Activated T-helper 17 cell treated with anti-CD3 and anti-CD28 coated beads, Interleukin-2, amount 50 U/mL, for 72 hours (primary cell): ENCODE data around the gene SLC39A11. TPM values are rescaled to one million over a fixed set of nuclear protein-coding genes. Genes with fewer than 3 reads are reported as not detected.
"Not testable (repeated sequence)": the region's sequence is repeated elsewhere in the genome, so short reads cannot be mapped to it uniquely, and the experiment has no call there.

Experiments
- ATAC-seq: fragments of 150-1000 bp; cut with Tn5 transposase; replicated peaks from 2 replicates; pipeline ENCODE4 v1.10.0; 2021; ENCODE audit warnings: mild to moderate bottlenecking, moderate library complexity
- H3K27ac Mint-ChIP-seq: one replicate; pipeline ENCODE4 v1.8.0; 2022; ENCODE audit warnings: mixed read lengths
- H3K27me3 Mint-ChIP-seq: one replicate; pipeline ENCODE4 v1.8.0; 2022; ENCODE audit warnings: mixed read lengths
- H3K36me3 Mint-ChIP-seq: one replicate; pipeline ENCODE4 v1.8.0; 2022; ENCODE audit warnings: low read depth, mild to moderate bottlenecking, mixed read lengths
- H3K4me1 Mint-ChIP-seq: one replicate; pipeline ENCODE4 v1.8.0; 2022; ENCODE audit warnings: mixed read lengths
- H3K4me3 Mint-ChIP-seq: one replicate; pipeline ENCODE4 v1.8.0; 2022; ENCODE audit warnings: mild to moderate bottlenecking, mixed read lengths
- H3K9me3 Mint-ChIP-seq: one replicate; pipeline ENCODE4 v1.8.0; 2022; ENCODE audit warnings: mixed read lengths
- total RNA-seq, 2 donors: library from RNA; stranded (reverse); gene quantifications; one replicate each; pipeline ENCODE4 v1.2.3, GENCODE V29; 2022

SLC39A11 gene
- total RNA-seq, 2 donors from 2014 or later: 13.1 to 19.0 TPM

DNA sequence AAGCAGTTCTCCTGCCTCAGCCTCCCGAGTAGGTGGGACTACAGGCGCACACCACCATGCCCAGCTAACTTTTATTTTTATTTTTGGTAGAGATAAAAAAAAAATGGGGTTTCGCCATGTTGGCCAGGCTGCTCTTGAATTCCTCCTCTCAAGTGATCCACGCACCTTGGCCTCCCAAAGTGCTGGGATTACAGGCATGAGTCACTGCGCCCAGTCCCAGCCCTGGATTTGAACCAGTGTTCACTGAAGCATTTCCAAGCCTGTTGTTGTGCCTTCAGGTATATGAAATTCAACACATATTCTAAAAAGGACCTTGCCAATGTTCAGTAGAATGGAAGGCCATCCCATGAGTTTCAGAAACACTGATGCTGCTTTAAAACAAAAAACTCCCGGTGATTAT lies 165.3 kb downstream of the SLC39A11 start:
- H3K36me3 Mint-ChIP-seq: no peaks in the 10 kb centered on the region
- H3K4me1 Mint-ChIP-seq: peaks cover 17% of the 10 kb centered on the region
- no peaks in the 10 kb centered on the region for H3K9me3 Mint-ChIP-seq
- H3K27ac Mint-ChIP-seq: no peak overlapping the region
- ATAC-seq: no peak
- no peaks in the 10 kb centered on the region for H3K27me3 Mint-ChIP-seq
- no peak overlapping the region for H3K4me3 Mint-ChIP-seq

DNA sequence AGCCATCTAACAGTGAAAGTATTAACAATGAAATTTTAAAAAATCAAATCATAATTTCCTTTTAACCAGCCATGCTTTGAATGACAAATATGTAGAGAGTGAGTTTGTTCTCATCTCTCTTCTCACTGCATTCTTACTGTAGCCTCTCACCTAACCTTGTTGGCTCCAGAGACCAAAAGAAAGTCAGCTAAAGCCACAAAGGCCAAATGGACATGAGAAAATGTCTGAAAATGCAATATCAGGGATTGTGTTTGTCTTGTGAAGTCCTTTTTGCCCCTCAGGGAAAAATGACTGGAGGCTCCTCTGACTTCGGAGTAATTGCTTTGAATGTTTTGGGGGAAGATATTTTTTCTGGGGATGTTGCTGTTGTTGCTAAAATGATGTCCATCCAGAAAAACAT lies 166.3 kb downstream of the SLC39A11 start:
- ATAC-seq: no peak
- H3K36me3 Mint-ChIP-seq: no peaks in the 10 kb centered on the region
- no peak overlapping the region for H3K27ac Mint-ChIP-seq
- no peaks in the 10 kb centered on the region for H3K9me3 Mint-ChIP-seq
- H3K4me3 Mint-ChIP-seq: no peak overlapping the region
- H3K4me1 Mint-ChIP-seq: peaks cover 8% of the 10 kb centered on the region
- no peaks in the 10 kb centered on the region for H3K27me3 Mint-ChIP-seq

DNA sequence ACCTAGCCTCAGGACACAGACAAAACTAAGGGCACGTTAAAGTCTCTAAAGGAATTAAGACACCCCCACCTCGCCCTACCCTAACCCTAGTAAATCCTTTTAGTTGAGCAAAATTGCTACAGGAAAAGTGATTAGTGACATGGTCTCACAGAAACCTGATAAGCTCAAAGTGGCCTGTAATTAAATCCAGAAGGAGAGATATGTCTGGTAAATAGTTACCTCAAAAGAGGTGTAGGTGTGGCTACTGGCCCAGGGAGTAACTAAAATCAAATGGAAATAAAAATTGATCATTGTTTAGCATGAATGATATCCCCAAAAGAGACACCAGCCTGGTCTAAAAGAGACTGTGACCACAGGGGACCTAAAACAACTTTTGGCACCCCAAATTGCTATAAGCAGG lies 168.3 kb downstream of the SLC39A11 start:
- H3K9me3 Mint-ChIP-seq: no peaks in the 10 kb centered on the region
- no peaks in the 10 kb centered on the region for H3K27me3 Mint-ChIP-seq
- no peak overlapping the region for H3K27ac Mint-ChIP-seq
- no peaks in the 10 kb centered on the region for H3K36me3 Mint-ChIP-seq
- ATAC-seq: no peak
- no peak overlapping the region for H3K4me3 Mint-ChIP-seq
- H3K4me1 Mint-ChIP-seq: peaks cover 3% of the 10 kb centered on the region

GRCh38 chr17:72922219-72922618 lies 170.3 kb downstream of the SLC39A11 start:
- Mint-ChIP-seq H3K9me3 (no peaks in the 10 kb centered on the region), H3K27me3 (no peaks in the 10 kb centered on the region), H3K36me3 (no peaks in the 10 kb centered on the region), H3K4me3 (no peak overlapping the region), H3K27ac (no peak overlapping the region), H3K4me1 (peaks cover 3% of the 10 kb centered on the region)
- no peak for ATAC-seq

DNA sequence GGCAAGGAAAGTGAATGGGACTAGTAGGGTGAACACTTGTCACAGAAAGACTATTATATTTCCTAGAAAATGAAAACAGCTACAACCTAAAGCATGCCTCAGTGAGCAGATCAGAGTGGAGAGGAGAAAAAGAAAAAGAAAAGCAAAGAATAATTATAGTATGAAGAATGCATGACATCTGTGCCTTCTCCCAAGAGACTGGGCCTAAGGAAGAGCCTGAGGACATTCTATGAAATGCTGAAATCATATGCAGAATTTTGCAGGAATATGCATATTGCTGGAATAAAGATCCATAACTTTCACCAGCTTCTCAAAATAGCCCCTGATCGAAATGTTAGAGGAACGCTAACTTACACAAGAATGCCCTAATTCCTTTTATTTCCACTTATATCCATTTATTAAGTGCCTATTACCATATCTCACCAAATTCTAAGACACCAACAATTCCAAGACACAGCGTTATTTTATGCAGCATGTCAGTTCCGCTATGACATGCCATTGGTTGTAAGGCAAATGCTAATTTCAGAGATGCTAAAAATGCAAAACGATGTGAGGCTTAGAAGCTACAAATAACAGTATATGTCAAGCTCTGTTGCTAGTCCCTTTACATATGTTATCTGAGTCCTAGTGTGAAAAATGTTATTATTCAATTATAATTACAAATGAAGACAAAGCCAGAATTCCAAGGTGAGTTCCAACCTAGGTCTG lies 171.0 kb downstream of the SLC39A11 start:
- Mint-ChIP-seq H3K4me1 (peaks cover 3% of the 10 kb centered on the region), H3K27ac (no peak overlapping the region), H3K36me3 (no peaks in the 10 kb centered on the region), H3K4me3 (no peak overlapping the region), H3K9me3 (no peaks in the 10 kb centered on the region), H3K27me3 (no peaks in the 10 kb centered on the region)
- ATAC-seq: no peak

DNA sequence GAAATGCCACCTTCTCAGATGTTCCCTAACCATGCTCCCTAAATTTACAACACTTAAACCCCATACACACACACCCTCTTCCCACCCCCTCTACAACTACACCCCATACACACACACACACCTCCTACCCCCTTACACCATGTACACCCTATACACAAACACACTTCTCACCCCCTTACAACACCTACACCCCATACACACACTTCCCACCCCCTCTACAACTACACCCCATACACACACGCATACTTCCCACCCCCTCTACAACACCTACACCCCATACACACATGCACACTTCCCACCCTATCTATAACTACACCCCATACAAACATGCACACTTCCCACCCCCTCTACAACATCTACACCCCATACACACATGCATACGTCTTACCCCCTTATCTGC lies 172.0 kb downstream of the SLC39A11 start:
- no peak overlapping the region for H3K27ac Mint-ChIP-seq
- peaks cover 3% of the 10 kb centered on the region for H3K4me1 Mint-ChIP-seq
- H3K9me3 Mint-ChIP-seq: no peaks in the 10 kb centered on the region
- H3K36me3 Mint-ChIP-seq: no peaks in the 10 kb centered on the region
- no peaks in the 10 kb centered on the region for H3K27me3 Mint-ChIP-seq
- ATAC-seq: no peak
- H3K4me3 Mint-ChIP-seq: no peak overlapping the region

- no peaks in the 10 kb centered on the region for H3K27me3 Mint-ChIP-seq
- no peak overlapping the region for H3K4me3 Mint-ChIP-seq
- no peak overlapping the region for H3K27ac Mint-ChIP-seq
- no peaks in the 10 kb centered on the region for H3K9me3 Mint-ChIP-seq
- H3K4me1 Mint-ChIP-seq: no peaks in the 10 kb centered on the region
- no peaks in the 10 kb centered on the region for H3K36me3 Mint-ChIP-seq
- ATAC-seq: no peak
Measured at GRCh38 chr17:72916991-72917390, 175.5 kb downstream of the SLC39A11 start.

GRCh38 chr17:72915625-72916081 lies 176.8 kb downstream of the SLC39A11 start:
- no peaks in the 10 kb centered on the region for H3K9me3 Mint-ChIP-seq
- H3K4me3 Mint-ChIP-seq: no peak overlapping the region
- H3K4me1 Mint-ChIP-seq: no peaks in the 10 kb centered on the region
- ATAC-seq: no peak
- H3K36me3 Mint-ChIP-seq: no peaks in the 10 kb centered on the region
- H3K27ac Mint-ChIP-seq: peak overlapping the region; percentile 46
- no peaks in the 10 kb centered on the region for H3K27me3 Mint-ChIP-seq

DNA sequence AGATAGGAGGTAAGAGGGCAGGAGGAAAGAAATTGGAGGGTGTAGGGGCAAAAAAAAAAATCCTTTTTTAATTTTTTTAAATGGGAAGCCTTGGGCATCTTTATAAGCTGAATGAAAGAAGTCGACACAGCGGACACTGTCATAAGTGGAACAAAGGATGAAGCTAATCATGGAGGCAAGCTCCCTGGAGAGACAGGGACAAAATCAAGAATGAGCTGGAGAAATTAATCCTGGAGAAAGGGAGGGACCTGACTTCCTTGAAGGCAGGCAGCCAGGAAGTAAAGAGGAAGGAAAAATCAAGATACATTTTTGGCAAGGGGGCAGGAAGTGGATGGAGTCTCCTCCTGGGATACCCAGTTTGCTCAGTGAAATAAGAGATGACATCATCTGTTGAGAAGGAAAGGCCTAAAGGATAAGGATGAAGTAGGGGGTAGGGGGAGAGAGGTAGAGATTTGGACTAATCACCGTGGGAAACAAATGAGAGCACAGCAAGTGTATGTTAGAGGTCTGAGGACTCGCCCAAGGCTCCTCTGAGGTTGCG lies 179.3 kb downstream of the SLC39A11 start:
- no peaks in the 10 kb centered on the region for H3K9me3 Mint-ChIP-seq
- H3K27ac Mint-ChIP-seq: peak overlapping the region; percentile 1
- H3K4me1 Mint-ChIP-seq: no peaks in the 10 kb centered on the region
- no peak overlapping the region for H3K4me3 Mint-ChIP-seq
- H3K36me3 Mint-ChIP-seq: no peaks in the 10 kb centered on the region
- ATAC-seq: no peak
- H3K27me3 Mint-ChIP-seq: no peaks in the 10 kb centered on the region

GRCh38 chr17:72906306-72906705 lies 186.2 kb downstream of the SLC39A11 start:
- Mint-ChIP-seq H3K4me3 (no peak overlapping the region), H3K36me3 (no peaks in the 10 kb centered on the region), H3K4me1 (no peaks in the 10 kb centered on the region), H3K27me3 (no peaks in the 10 kb centered on the region), H3K27ac (no peak overlapping the region), H3K9me3 (no peaks in the 10 kb centered on the region)
- ATAC-seq: no peak

GRCh38 chr17:72903522-72903921 lies 189.0 kb downstream of the SLC39A11 start:
- Mint-ChIP-seq H3K27ac (no peak overlapping the region), H3K9me3 (no peaks in the 10 kb centered on the region), H3K4me3 (no peak overlapping the region), H3K4me1 (no peaks in the 10 kb centered on the region), H3K27me3 (no peaks in the 10 kb centered on the region), H3K36me3 (no peaks in the 10 kb centered on the region)
- ATAC-seq: no peak

DNA sequence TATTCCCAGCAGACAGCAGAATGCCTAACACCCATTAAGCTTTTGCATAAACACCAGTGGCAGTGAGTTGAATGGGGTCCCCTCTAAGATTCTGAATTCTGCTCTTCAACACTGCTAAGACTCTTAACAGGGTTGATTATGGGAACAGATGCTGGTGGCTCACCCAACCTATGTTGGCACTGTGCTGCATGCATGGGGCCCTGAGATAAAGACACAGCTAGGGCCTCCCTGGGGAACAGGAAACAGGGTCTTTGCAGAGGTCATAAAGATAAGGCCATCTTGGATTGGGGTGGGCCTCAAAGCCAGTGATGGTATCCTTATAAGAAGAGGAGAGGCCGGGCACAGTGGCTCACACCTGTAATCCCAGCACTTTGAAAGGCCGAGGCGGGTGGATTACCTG lies 190.8 kb downstream of the SLC39A11 start:
- no peak for ATAC-seq
- Mint-ChIP-seq H3K36me3 (no peaks in the 10 kb centered on the region), H3K9me3 (no peaks in the 10 kb centered on the region), H3K27ac (no peak overlapping the region), H3K27me3 (no peaks in the 10 kb centered on the region), H3K4me1 (no peaks in the 10 kb centered on the region), H3K4me3 (no peak overlapping the region)

- no peak overlapping the region for H3K27ac Mint-ChIP-seq
- H3K27me3 Mint-ChIP-seq: no peaks in the 10 kb centered on the region
- H3K36me3 Mint-ChIP-seq: no peaks in the 10 kb centered on the region
- no peaks in the 10 kb centered on the region for H3K4me1 Mint-ChIP-seq
- H3K4me3 Mint-ChIP-seq: no peak overlapping the region
- ATAC-seq: no peak
- no peaks in the 10 kb centered on the region for H3K9me3 Mint-ChIP-seq
Measured at GRCh38 chr17:72901083-72901482, 191.4 kb downstream of the SLC39A11 start.

- H3K4me3 Mint-ChIP-seq: no peak overlapping the region
- no peaks in the 10 kb centered on the region for H3K4me1 Mint-ChIP-seq
- H3K27ac Mint-ChIP-seq: no peak overlapping the region
- no peaks in the 10 kb centered on the region for H3K27me3 Mint-ChIP-seq
- no peaks in the 10 kb centered on the region for H3K9me3 Mint-ChIP-seq
- no peak for ATAC-seq
- no peaks in the 10 kb centered on the region for H3K36me3 Mint-ChIP-seq
Measured at GRCh38 chr17:72900654-72900971, 191.9 kb downstream of the SLC39A11 start.

- Mint-ChIP-seq H3K27ac (no peak overlapping the region), H3K4me3 (no peak overlapping the region), H3K36me3 (no peaks in the 10 kb centered on the region), H3K9me3 (no peaks in the 10 kb centered on the region), H3K27me3 (no peaks in the 10 kb centered on the region), H3K4me1 (no peaks in the 10 kb centered on the region)
- ATAC-seq: no peak
Measured at GRCh38 chr17:72898725-72899124, 193.8 kb downstream of the SLC39A11 start.

- not testable (repeated sequence) for ATAC-seq, H3K4me3 Mint-ChIP-seq, H3K4me1 Mint-ChIP-seq, H3K27ac Mint-ChIP-seq, H3K36me3 Mint-ChIP-seq, H3K27me3 Mint-ChIP-seq, H3K9me3 Mint-ChIP-seq
Measured at GRCh38 chr17:72896288-72896687, 196.2 kb downstream of the SLC39A11 start.
